GM20000 (cell line): Measurements from ENCODE around the gene BAHCC1.

Experiments used
- DNase-seq: peaks from one replicate; pipeline ENCODE4 v3.0.0; 2012; ENCODE audit warnings: low spot score
- CTCF ChIP-seq: IDR thresholded peaks from 2 replicates; pipeline ENCODE4 v1.5.1; 2012; ENCODE audit warnings: mild to moderate bottlenecking, control low read depth; ENCODE audit errors: extremely low read depth, missing control alignments

The BAHCC1 gene

GRCh38 chr17:81431545-81432482 lies 36.6 kb downstream of the BAHCC1 start:
- no peak for TF ChIP-seq CTCF
- no peak for DNase-seq

- TF ChIP-seq CTCF, result no peak
- DNase-seq, result no peak
Measured at GRCh38 chr17:81432941-81433340, 37.7 kb downstream of the BAHCC1 start.

GRCh38 chr17:81433656-81434055 lies 38.4 kb downstream of the BAHCC1 start:
- DNase-seq, result no peak
- TF ChIP-seq CTCF, result no peak

GRCh38 chr17:81434072-81434471 lies 38.8 kb downstream of the BAHCC1 start:
- no peak for DNase-seq
- no peak for TF ChIP-seq CTCF

- no peak for DNase-seq
- TF ChIP-seq CTCF, result no peak
Measured at GRCh38 chr17:81434681-81435417, 39.6 kb downstream of the BAHCC1 start.

- DNase-seq, result no peak
- TF ChIP-seq CTCF, result no peak
Measured at GRCh38 chr17:81435652-81436293, 40.5 kb downstream of the BAHCC1 start.

- no peak for DNase-seq
Measured at GRCh38 chr17:81436294-81436849, 41.1 kb downstream of the BAHCC1 start.

More at GRCh38 chr17:81436294-81436849, 41.1 kb downstream of the BAHCC1 start:
- TF ChIP-seq CTCF, result no peak
